Esophagus squamous epithelium (tissue), 5 donors: Measurements from ENCODE around the gene FOXP1. TPM values are rescaled to one million over a fixed set of nuclear protein-coding genes. Genes with fewer than 3 reads are reported as not detected.
A peak's percentile ranks its signal among the peaks of the same experiment; 100 is the strongest.

Experiments
- DNase-seq: peaks from one replicate; lab custom pipeline; 2025; lab: John Stamatoyannopoulos, UW
- H3K27ac ChIP-seq, 4 donors: fragments of 200-600 bp; sonication (generic); one replicate each; pipeline ENCODE4 v1.5.1; 2016 to 2019; ENCODE audit warnings: mild to moderate bottlenecking in 1 of 4
- H3K27me3 ChIP-seq, 4 donors: fragments of 200-600 bp; sonication (generic); 1 replicate in 3 of 4; 2 replicates in 1 of 4; pipeline versions ENCODE4 v1.5.1 to v1.6.0; 2017 to 2021; ENCODE audit warnings: antibody characterized with exemption in 1 of 4
- H3K36me3 ChIP-seq, 3 donors: fragments of 200-600 bp; sonication (generic); one replicate each; pipeline ENCODE4 v1.5.1; 2016 to 2019
- H3K4me1 ChIP-seq, 3 donors: fragments of 200-600 bp; sonication (generic); one replicate each; pipeline ENCODE4 v1.5.1; 2017 to 2019
- H3K4me3 ChIP-seq, 4 donors: fragments of 200-600 bp; sonication (generic); 1 replicate in 3 of 4; 2 replicates in 1 of 4; pipeline ENCODE4 v1.5.1; 2016 to 2019; ENCODE audit warnings: mild to moderate bottlenecking in 2 of 4, moderate library complexity in 1 of 4
- H3K9me3 ChIP-seq, 3 donors: fragments of 200-600 bp; sonication (generic); one replicate each; pipeline ENCODE4 v1.5.1; 2016 to 2019
- CTCF ChIP-seq, 6 experiments: fragments of 450-650 bp in 4 of 6; fragments of 200-600 bp in 2 of 6; sonication (generic) in 2 of 6; IDR thresholded peaks; one replicate each; pipeline ENCODE4 v1.5.1; 2016 to 2019; ENCODE audit warnings: antibody characterized with exemption in 6 of 6, mild to moderate bottlenecking in 4 of 6, moderate library complexity in 4 of 6
- POLR2A ChIP-seq, 4 donors: fragments of 450-650 bp; IDR thresholded peaks; one replicate each; pipeline ENCODE4 v1.6.1; 2017; ENCODE audit warnings: antibody characterized with exemption in 4 of 4, mild to moderate bottlenecking in 4 of 4, moderate library complexity in 3 of 4
- WGBS, 2 donors: methylation state at CpG; one replicate each; pipeline ENCODE4 v1.1.5; 2018; 5-methylcytosine and 5-hydroxymethylcytosine counted together
- intact Hi-C: fragments of 100-400 bp; cut with DNase I; formaldehyde crosslinking; loops from one replicate; pipeline ENCODE4 v1.15.0; 2022
- total RNA-seq, 4 donors: library from RNA; depleted of rRNA; stranded (reverse); fragments of >200 nt; gene quantifications; one replicate each; pipeline ENCODE4 v1.1.0, GENCODE V29; 2016
- donor health status: DM: yes; HTN: yes; CAD: no.

Gene FOXP1
- total RNA-seq, 4 donors from 2014 or later = 49.1 to 124 (median 61.1) TPM

GRCh38 chr3:71430941-71431552 is 152.5 kb downstream of the FOXP1 start:
- Histone ChIP-seq H3K36me3 (no peaks in the 10 kb centered on the region), H3K9me3 (no peaks in the 10 kb centered on the region), H3K27me3 (no peaks in the 10 kb centered on the region), H3K27ac (peak overlapping the region in 3 of 4 donors; percentile 29 to 53 (median 44)), H3K4me3 (no peak overlapping the region), H3K4me1 (peaks cover 30 to 70% (median 36%) of the 10 kb centered on the region in 3 donors)
- TF ChIP-seq CTCF (IDR thresholded peaks at IDR 0.05) (no peak), POLR2A (IDR thresholded peaks at IDR 0.05) (no peak)
- no peak for DNase-seq
- WGBS, 2 donors = 51% methylated on average over 7 of the region's 7 CpGs
- intact Hi-C loops = no loop called here

- Histone ChIP-seq H3K4me1 (peaks cover 30 to 77% (median 36%) of the 10 kb centered on the region in 3 donors), H3K4me3 (no peak overlapping the region), H3K27me3 (no peaks in the 10 kb centered on the region), H3K9me3 (no peaks in the 10 kb centered on the region), H3K36me3 (no peaks in the 10 kb centered on the region), H3K27ac (peak overlapping the region in 3 of 4 donors; percentile 65 to 79 (median 76))
- 34 to 45% methylated on average over 5 of the region's 5 CpGs for WGBS, 2 donors
- TF ChIP-seq CTCF (IDR thresholded peaks at IDR 0.05) = no peak
- no peak for TF ChIP-seq POLR2A (IDR thresholded peaks at IDR 0.05)
- no peak for DNase-seq
- intact Hi-C loops = no loop called here
Measured at GRCh38 chr3:71429597-71429988, 153.9 kb downstream of the FOXP1 start.

GRCh38 chr3:71428841-71429596 is 154.5 kb downstream of the FOXP1 start:
- peaks cover 31 to 79% (median 36%) of the 10 kb centered on the region in 3 donors for H3K4me1 ChIP-seq
- no peaks in the 10 kb centered on the region for H3K9me3 ChIP-seq
- no peaks in the 10 kb centered on the region for H3K36me3 ChIP-seq
- TF ChIP-seq POLR2A (IDR thresholded peaks at IDR 0.05) = no peak
- no peak for TF ChIP-seq CTCF (IDR thresholded peaks at IDR 0.05)
- WGBS, 2 donors = 14 to 22% methylated on average over 12 to 15 of the region's 17 CpGs
- H3K4me3 ChIP-seq = peak overlapping the region in 1 of 4 donors; percentile 41
- H3K27ac ChIP-seq = peak overlapping the region; percentile 65 to 79 (median 77)
- DNase-seq = no peak
- intact Hi-C loops = no loop called here
- no peaks in the 10 kb centered on the region for H3K27me3 ChIP-seq

GRCh38 chr3:71425491-71426071 is 157.9 kb downstream of the FOXP1 start:
- WGBS, 2 donors = 32% methylated on average over 2 of the region's 2 CpGs
- Histone ChIP-seq H3K27ac (no peak overlapping the region), H3K27me3 (no peaks in the 10 kb centered on the region), H3K9me3 (no peaks in the 10 kb centered on the region), H3K36me3 (no peaks in the 10 kb centered on the region), H3K4me3 (no peak overlapping the region), H3K4me1 (peaks cover 22 to 67% (median 28%) of the 10 kb centered on the region in 3 donors)
- no peak for DNase-seq
- intact Hi-C loops = no loop called here
- TF ChIP-seq POLR2A (IDR thresholded peaks at IDR 0.05) (no peak), CTCF (IDR thresholded peaks at IDR 0.05) (no peak)
